ENCODE data around the gene SMYD3.

- TF ChIP-seq CTCF (IDR thresholded peaks at IDR 0.05; ENCODE audit: low read depth, low read length, poor library complexity, severe bottlenecking) (no peak), EZH2phosphoT487 (IDR thresholded peaks at IDR 0.05; ENCODE audit: borderline replicate concordance, low read length) (no peak)
Measured at GRCh38 chr1:245807954-245808719, 698.9 kb downstream of the SMYD3 start.

Measured in DOHH2 (cell line).